Mononuclear cell (primary cell): ENCODE measurements around the gene MRPL20. TPM values are rescaled to one million over a fixed set of nuclear protein-coding genes. Genes with fewer than 3 reads are reported as not detected.
"Not testable (repeated sequence)": the region's sequence is repeated elsewhere in the genome, so short reads cannot be mapped to it uniquely, and the experiment has no call there.

Experiments used
- H3K27me3 ChIP-seq: 2 replicates; pipeline ENCODE4 v1.6.0; 2011; ENCODE audit warnings: low read length, control low read depth; ENCODE audit not compliant: insufficient read depth
- H3K4me1 ChIP-seq: 2 replicates; pipeline ENCODE4 v1.5.1; 2011; ENCODE audit warnings: mild to moderate bottlenecking, low read length, control low read depth; ENCODE audit not compliant: insufficient read depth
- H3K4me3 ChIP-seq: 2 replicates; pipeline ENCODE4 v1.5.1; 2011; ENCODE audit warnings: mild to moderate bottlenecking, low read length, moderate library complexity
- H3K9me3 ChIP-seq: 2 replicates; pipeline ENCODE4 v1.5.1; 2011; ENCODE audit warnings: low read depth, mild to moderate bottlenecking, control low read depth, low read length
- total RNA-seq: library from RNA; depleted of rRNA; stranded (reverse); fragments of >200 nt; gene quantifications from one replicate; pipeline ENCODE4 v1.2.3, GENCODE V29; 2012

The MRPL20 gene
- total RNA-seq, 1 donor: 39.5 TPM

- Histone ChIP-seq H3K4me3 (peak overlapping the region; percentile 88), H3K4me1 (peaks cover 46% of the 10 kb centered on the region)
Measured at GRCh38 chr1:1374589-1374928, 32.5 kb downstream of the MRPL20 start.

GRCh38 chr1:1373815-1374588 lies 33.1 kb downstream of the MRPL20 start:
- Histone ChIP-seq H3K9me3 (no peaks in the 10 kb centered on the region), H3K4me1 (peaks cover 46% of the 10 kb centered on the region), H3K4me3 (peak overlapping the region; percentile 88), H3K27me3 (no peaks in the 10 kb centered on the region)

More at GRCh38 chr1:1374589-1374928, 32.5 kb downstream of the MRPL20 start:
- Histone ChIP-seq H3K27me3 (no peaks in the 10 kb centered on the region), H3K9me3 (no peaks in the 10 kb centered on the region)

GRCh38 chr1:1373051-1373814 lies 33.9 kb downstream of the MRPL20 start:
- H3K27me3 ChIP-seq: no peaks in the 10 kb centered on the region
- no peak overlapping the region for H3K4me3 ChIP-seq
- H3K4me1 ChIP-seq: peaks cover 46% of the 10 kb centered on the region
- no peaks in the 10 kb centered on the region for H3K9me3 ChIP-seq

- no peak overlapping the region for H3K4me3 ChIP-seq
- H3K4me1 ChIP-seq: peaks cover 46% of the 10 kb centered on the region
- H3K9me3 ChIP-seq: no peaks in the 10 kb centered on the region
- no peaks in the 10 kb centered on the region for H3K27me3 ChIP-seq
Measured at GRCh38 chr1:1371746-1372711, 35.1 kb downstream of the MRPL20 start.

GRCh38 chr1:1371364-1371745 lies 35.7 kb downstream of the MRPL20 start:
- Histone ChIP-seq H3K4me3 (no peak overlapping the region), H3K27me3 (no peaks in the 10 kb centered on the region), H3K4me1 (peaks cover 45% of the 10 kb centered on the region), H3K9me3 (no peaks in the 10 kb centered on the region)

- no peak overlapping the region for H3K4me3 ChIP-seq
- H3K9me3 ChIP-seq: no peaks in the 10 kb centered on the region
- peaks cover 40% of the 10 kb centered on the region for H3K4me1 ChIP-seq
- H3K27me3 ChIP-seq: no peaks in the 10 kb centered on the region
Measured at GRCh38 chr1:1370771-1371300, 36.3 kb downstream of the MRPL20 start.

GRCh38 chr1:1370094-1370493 lies 37.0 kb downstream of the MRPL20 start:
- not testable (repeated sequence) for H3K4me3 ChIP-seq, H3K27me3 ChIP-seq, H3K9me3 ChIP-seq
- peaks cover 38% of the 10 kb centered on the region for H3K4me1 ChIP-seq

- no peak overlapping the region for H3K4me3 ChIP-seq
Measured at GRCh38 chr1:1367315-1367714, 39.8 kb downstream of the MRPL20 start.

GRCh38 chr1:1366699-1367066 lies 40.4 kb downstream of the MRPL20 start:
- H3K4me3 ChIP-seq: no peak overlapping the region
- peaks cover 12% of the 10 kb centered on the region for H3K4me1 ChIP-seq
- no peaks in the 10 kb centered on the region for H3K27me3 ChIP-seq
- no peaks in the 10 kb centered on the region for H3K9me3 ChIP-seq

More at GRCh38 chr1:1367315-1367714, 39.8 kb downstream of the MRPL20 start:
- H3K27me3 ChIP-seq: no peaks in the 10 kb centered on the region
- H3K9me3 ChIP-seq: no peaks in the 10 kb centered on the region
- peaks cover 19% of the 10 kb centered on the region for H3K4me1 ChIP-seq

GRCh38 chr1:1365875-1366698 lies 41.0 kb downstream of the MRPL20 start:
- Histone ChIP-seq H3K9me3 (no peaks in the 10 kb centered on the region), H3K4me1 (peaks cover 7% of the 10 kb centered on the region), H3K27me3 (no peaks in the 10 kb centered on the region), H3K4me3 (no peak overlapping the region)

GRCh38 chr1:1364266-1364665 lies 42.8 kb downstream of the MRPL20 start:
- H3K27me3 ChIP-seq: no peaks in the 10 kb centered on the region

GRCh38 chr1:1361982-1362423 lies 45.1 kb downstream of the MRPL20 start:
- Histone ChIP-seq H3K4me3 (no peak overlapping the region), H3K27me3 (no peaks in the 10 kb centered on the region), H3K4me1 (peaks cover 13% of the 10 kb centered on the region), H3K9me3 (no peaks in the 10 kb centered on the region)

More at GRCh38 chr1:1364266-1364665, 42.8 kb downstream of the MRPL20 start:
- Histone ChIP-seq H3K4me3 (no peak overlapping the region), H3K9me3 (no peaks in the 10 kb centered on the region), H3K4me1 (no peaks in the 10 kb centered on the region)

GRCh38 chr1:1361233-1361981 lies 45.7 kb downstream of the MRPL20 start:
- Histone ChIP-seq H3K9me3 (no peaks in the 10 kb centered on the region), H3K4me1 (peaks cover 13% of the 10 kb centered on the region), H3K27me3 (no peaks in the 10 kb centered on the region), H3K4me3 (no peak overlapping the region)
